Astrocyte (in vitro differentiated cells and primary cell): ENCODE measurements around the gene PPP1R13B. TPM values are rescaled to one million over a fixed set of nuclear protein-coding genes. Genes with fewer than 3 reads are reported as not detected.

Source experiments
- DNase-seq: peaks from one replicate; pipeline ENCODE4 v3.0.0-alpha.2; 2010; ENCODE audit warnings: low read depth
- FAIRE-seq: peaks from 2 replicates; lab custom pipeline; 2011; peaks lifted over from hg19 to GRCh38; lab: Jason Lieb, UNC
- H2AFZ ChIP-seq: 2 replicates; pipeline ENCODE4 v1.6.0; 2012; ENCODE audit warnings: low read depth, low read length, inconsistent platforms
- H3K27ac ChIP-seq: 2 replicates; pipeline ENCODE4 v1.5.1; 2011; ENCODE audit warnings: low read depth, low read length, inconsistent platforms
- H3K27me3 ChIP-seq: 2 replicates; pipeline ENCODE4 v1.6.0; 2011; ENCODE audit warnings: low read length, inconsistent platforms; ENCODE audit not compliant: insufficient read depth
- H3K36me3 ChIP-seq: 2 replicates; pipeline ENCODE4 v1.5.1; 2011; ENCODE audit warnings: low read length, inconsistent platforms; ENCODE audit not compliant: insufficient read depth
- H3K4me1 ChIP-seq: 2 replicates; pipeline ENCODE4 v1.5.1; 2011; ENCODE audit warnings: low read length, inconsistent platforms; ENCODE audit not compliant: insufficient read depth
- H3K4me2 ChIP-seq: 2 replicates; pipeline ENCODE4 v1.6.0; 2012; ENCODE audit warnings: low read length, inconsistent platforms
- H3K4me3 ChIP-seq: 2 replicates; pipeline ENCODE4 v1.5.1; 2011; ENCODE audit warnings: low read depth, mild to moderate bottlenecking, low read length, inconsistent platforms; ENCODE audit not compliant: insufficient read depth
- H3K79me2 ChIP-seq: 2 replicates; pipeline ENCODE4 v1.6.0; 2012; ENCODE audit warnings: mild to moderate bottlenecking, low read length, inconsistent platforms; ENCODE audit not compliant: insufficient read depth
- H3K9ac ChIP-seq: 2 replicates; pipeline ENCODE4 v1.6.0; 2012; ENCODE audit warnings: mild to moderate bottlenecking, low read length, inconsistent platforms
- H3K9me3 ChIP-seq: 2 replicates; pipeline ENCODE4 v1.5.1; 2012; ENCODE audit warnings: low read depth, mild to moderate bottlenecking, low read length, inconsistent platforms; ENCODE audit not compliant: insufficient read depth
- H4K20me1 ChIP-seq: 2 replicates; pipeline ENCODE4 v1.6.0; 2012; ENCODE audit warnings: low read length, inconsistent platforms; ENCODE audit not compliant: insufficient read depth
- H3K27ac Mint-ChIP-seq: one replicate; pipeline ENCODE4 v1.8.0; 2021; ENCODE audit warnings: mild to moderate bottlenecking, mixed read lengths; ENCODE audit not compliant: unreplicated experiment
- H3K27me3 Mint-ChIP-seq: one replicate; pipeline ENCODE4 v1.8.0; 2021; ENCODE audit warnings: low read depth, mixed read lengths; ENCODE audit not compliant: unreplicated experiment
- H3K36me3 Mint-ChIP-seq: one replicate; pipeline ENCODE4 v1.8.0; 2021; ENCODE audit warnings: low read depth, mixed read lengths; ENCODE audit not compliant: unreplicated experiment
- H3K4me1 Mint-ChIP-seq: one replicate; pipeline ENCODE4 v1.8.0; 2021; ENCODE audit warnings: low read depth, mixed read lengths; ENCODE audit not compliant: unreplicated experiment
- H3K4me3 Mint-ChIP-seq: one replicate; pipeline ENCODE4 v1.8.0; 2021; ENCODE audit warnings: mild to moderate bottlenecking, moderate library complexity, mixed read lengths; ENCODE audit not compliant: unreplicated experiment
- H3K9me3 Mint-ChIP-seq: one replicate; pipeline ENCODE4 v1.8.0; 2021; ENCODE audit warnings: mild to moderate bottlenecking, mixed read lengths; ENCODE audit not compliant: unreplicated experiment
- EZH2 ChIP-seq: IDR thresholded peaks from 2 replicates; pipeline ENCODE4 v1.6.1; 2012; ENCODE audit warnings: mild to moderate bottlenecking, low read length, inconsistent platforms; ENCODE audit not compliant: insufficient read depth
- total RNA-seq: library from RNA; stranded (reverse); gene quantifications from 2 replicates; pipeline ENCODE4 v1.2.1, GENCODE V29; 2021
- TF ChIP-seq, protein P1 (sequence below): IDR thresholded peaks from 2 replicates; pipeline ENCODE4 v1.5.1; 2011; ENCODE audit warnings: low read depth, mild to moderate bottlenecking, inconsistent platforms, low read length, moderate library complexity; ENCODE audit not compliant: insufficient read depth

PPP1R13B gene
- total RNA-seq, 1 donor from 2014 or later = 7.0 TPM

DNA sequence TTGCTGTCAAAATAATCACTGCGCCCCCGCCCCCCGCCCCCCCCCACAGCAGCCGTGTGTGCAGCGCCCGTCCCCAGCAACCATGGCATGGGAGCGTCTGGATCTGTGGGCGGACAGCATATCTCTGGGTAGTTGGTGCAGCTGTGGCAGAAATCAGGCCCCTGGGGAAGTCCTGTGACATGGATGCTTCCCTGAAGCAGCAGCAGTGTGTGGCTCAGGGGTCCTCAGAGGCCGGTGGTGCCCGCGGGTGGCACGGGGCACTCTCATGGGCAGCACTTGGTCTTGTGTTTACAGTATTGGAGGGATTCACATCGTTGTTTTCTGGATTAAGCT, 151.3 kb downstream of the PPP1R13B start:
- FAIRE-seq (no peak), DNase-seq (no peak)
- no peaks in the 10 kb centered on the region for H3K9me3 ChIP-seq
- Mint-ChIP-seq H3K4me1 (peaks cover 14% of the 10 kb centered on the region), H3K9me3 (no peaks in the 10 kb centered on the region), H3K36me3 (peaks cover under 1% of the 10 kb centered on the region), H3K27me3 (no peaks in the 10 kb centered on the region), H3K27ac (peak overlapping the region; percentile 14), H3K4me3 (no peak overlapping the region)
- peaks cover 82% of the 10 kb centered on the region for H4K20me1 ChIP-seq
- no peak overlapping the region for H3K9ac ChIP-seq
- no peak overlapping the region for H3K4me2 ChIP-seq
- no peak overlapping the region for H2AFZ ChIP-seq
- H3K4me3 ChIP-seq = no peak overlapping the region
- H3K4me1 ChIP-seq = peaks cover 17% of the 10 kb centered on the region
- no peak for TF ChIP-seq EZH2
- TF ChIP-seq, protein P1, sequence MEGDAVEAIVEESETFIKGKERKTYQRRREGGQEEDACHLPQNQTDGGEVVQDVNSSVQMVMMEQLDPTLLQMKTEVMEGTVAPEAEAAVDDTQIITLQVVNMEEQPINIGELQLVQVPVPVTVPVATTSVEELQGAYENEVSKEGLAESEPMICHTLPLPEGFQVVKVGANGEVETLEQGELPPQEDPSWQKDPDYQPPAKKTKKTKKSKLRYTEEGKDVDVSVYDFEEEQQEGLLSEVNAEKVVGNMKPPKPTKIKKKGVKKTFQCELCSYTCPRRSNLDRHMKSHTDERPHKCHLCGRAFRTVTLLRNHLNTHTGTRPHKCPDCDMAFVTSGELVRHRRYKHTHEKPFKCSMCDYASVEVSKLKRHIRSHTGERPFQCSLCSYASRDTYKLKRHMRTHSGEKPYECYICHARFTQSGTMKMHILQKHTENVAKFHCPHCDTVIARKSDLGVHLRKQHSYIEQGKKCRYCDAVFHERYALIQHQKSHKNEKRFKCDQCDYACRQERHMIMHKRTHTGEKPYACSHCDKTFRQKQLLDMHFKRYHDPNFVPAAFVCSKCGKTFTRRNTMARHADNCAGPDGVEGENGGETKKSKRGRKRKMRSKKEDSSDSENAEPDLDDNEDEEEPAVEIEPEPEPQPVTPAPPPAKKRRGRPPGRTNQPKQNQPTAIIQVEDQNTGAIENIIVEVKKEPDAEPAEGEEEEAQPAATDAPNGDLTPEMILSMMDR = no peak
- H3K79me2 ChIP-seq = peaks cover 81% of the 10 kb centered on the region
- peak overlapping the region; percentile 35 for H3K27ac ChIP-seq
- H3K36me3 ChIP-seq = peaks cover 23% of the 10 kb centered on the region
- H3K27me3 ChIP-seq = no peaks in the 10 kb centered on the region

DNA sequence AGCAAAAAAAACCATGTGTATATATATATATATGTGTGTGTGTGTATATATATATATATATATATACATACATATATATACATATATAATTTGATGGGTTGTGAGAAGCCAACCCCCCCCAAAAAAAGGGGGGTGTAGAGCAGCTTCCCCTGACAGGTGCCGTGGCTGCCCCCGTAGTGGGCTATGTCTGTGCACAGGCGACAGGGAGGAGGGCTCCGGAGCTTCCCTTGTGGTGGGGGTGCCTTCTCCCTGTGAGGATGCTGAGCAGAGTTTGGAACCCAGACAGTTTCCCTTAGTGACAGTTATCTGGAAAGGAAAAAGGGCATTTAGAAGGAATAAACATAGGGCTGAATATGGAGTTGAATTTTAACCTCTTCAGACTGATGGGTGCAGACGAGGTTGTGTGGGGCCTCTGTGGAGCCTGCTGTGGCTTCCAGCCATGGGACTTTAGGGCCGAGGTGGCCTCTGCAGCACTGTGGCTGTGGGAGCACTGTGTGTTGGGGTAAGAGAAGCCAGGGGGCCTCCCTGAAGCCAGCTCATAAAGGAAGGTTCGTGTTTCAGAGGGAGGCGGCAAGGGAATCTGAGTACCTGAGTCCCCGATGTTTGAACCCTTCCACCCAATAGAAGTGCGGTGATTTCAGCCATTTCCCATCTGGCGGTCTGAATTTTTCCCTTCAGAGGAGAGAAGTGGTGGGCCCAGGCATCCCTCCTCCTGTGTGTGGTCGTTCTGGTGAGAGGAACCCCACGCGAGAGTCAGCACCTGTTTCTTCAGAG, 151.9 kb downstream of the PPP1R13B start:
- peaks cover 82% of the 10 kb centered on the region for H4K20me1 ChIP-seq
- H3K4me1 Mint-ChIP-seq = peaks cover 14% of the 10 kb centered on the region
- no peak overlapping the region for H2AFZ ChIP-seq
- peaks cover 3% of the 10 kb centered on the region for H3K36me3 Mint-ChIP-seq
- no peaks in the 10 kb centered on the region for H3K27me3 ChIP-seq
- peaks cover 26% of the 10 kb centered on the region for H3K36me3 ChIP-seq
- no peaks in the 10 kb centered on the region for H3K9me3 Mint-ChIP-seq
- no peak overlapping the region for H3K4me2 ChIP-seq
- peak overlapping the region; percentile 58 for H3K27ac Mint-ChIP-seq
- H3K9me3 ChIP-seq = no peaks in the 10 kb centered on the region
- peaks cover 85% of the 10 kb centered on the region for H3K79me2 ChIP-seq
- DNase-seq (no peak), FAIRE-seq (no peak)
- no peak for TF ChIP-seq EZH2
- TF ChIP-seq, protein P1 = no peak
- peaks cover 17% of the 10 kb centered on the region for H3K4me1 ChIP-seq
- no peak overlapping the region for H3K9ac ChIP-seq
- H3K4me3 Mint-ChIP-seq = no peak overlapping the region
- no peaks in the 10 kb centered on the region for H3K27me3 Mint-ChIP-seq
- H3K4me3 ChIP-seq = no peak overlapping the region
- H3K27ac ChIP-seq = no peak overlapping the region

DNA sequence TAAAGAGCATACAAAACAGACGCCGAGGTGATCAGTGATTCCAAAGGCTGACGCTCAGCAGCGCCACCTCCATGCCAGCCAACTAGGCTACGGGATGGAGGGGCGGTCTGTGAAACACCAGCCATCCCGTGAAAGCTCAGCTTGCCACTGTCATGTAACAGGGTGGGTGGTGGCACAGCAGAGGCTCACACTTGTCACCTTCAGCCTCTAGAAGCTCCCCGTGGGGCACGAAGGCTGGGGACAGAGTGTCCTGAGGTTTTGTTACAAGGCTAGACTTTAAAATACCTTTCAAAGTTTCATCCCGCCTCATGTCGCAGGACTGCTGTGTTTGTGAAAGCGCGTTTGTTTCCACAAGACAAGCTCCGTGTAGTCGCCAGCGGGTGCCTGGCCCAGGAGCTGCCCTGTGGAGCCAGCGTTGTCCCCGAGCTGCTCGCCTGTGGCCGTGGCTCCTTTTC, 152.8 kb downstream of the PPP1R13B start:
- Histone ChIP-seq H3K4me1 (peaks cover 22% of the 10 kb centered on the region), H3K27me3 (no peaks in the 10 kb centered on the region), H2AFZ (no peak overlapping the region), H3K9ac (no peak overlapping the region), H3K4me3 (no peak overlapping the region), H3K79me2 (peaks cover 87% of the 10 kb centered on the region), H4K20me1 (peaks cover 82% of the 10 kb centered on the region), H3K27ac (no peak overlapping the region), H3K36me3 (peaks cover 26% of the 10 kb centered on the region), H3K9me3 (no peaks in the 10 kb centered on the region), H3K4me2 (no peak overlapping the region)
- DNase-seq (no peak), FAIRE-seq (no peak)
- Mint-ChIP-seq H3K9me3 (no peaks in the 10 kb centered on the region), H3K4me3 (no peak overlapping the region), H3K27me3 (no peaks in the 10 kb centered on the region), H3K27ac (peak overlapping the region; percentile 18), H3K36me3 (peaks cover 4% of the 10 kb centered on the region), H3K4me1 (peaks cover 19% of the 10 kb centered on the region)
- no peak for TF ChIP-seq EZH2
- TF ChIP-seq, protein P1 = no peak
